Activated B cell treated with CpG ODN at 0.5 μM for 24 hours (primary cell): Measurements from ENCODE around the gene DPRX. TPM values are rescaled to one million over a fixed set of nuclear protein-coding genes. Genes with fewer than 3 reads are reported as not detected.

Experiments used
- ATAC-seq: fragments of 200-7000 bp; cut with Tn5 transposase; one replicate; pipeline ENCODE4 v1.10.0; 2021; ENCODE audit warnings: low read depth, mild to moderate bottlenecking, moderate library complexity
- CTCF ChIA-PET: fragments of 350-600 bp; sonication (Branson Sonifier 250); formaldehyde crosslinking; loops from one replicate; lab custom pipeline; 2021; ENCODE audit warnings: antibody characterized with exemption; lab: Charles Lee
- POLR2A ChIA-PET: fragments of 350-600 bp; sonication (Branson Sonifier 250); formaldehyde crosslinking; loops from one replicate; lab custom pipeline; 2021; ENCODE audit warnings: antibody characterized with exemption; lab: Charles Lee
- DNase-seq: peaks from one replicate; pipeline ENCODE4 v3.0.0; 2022
- H3K27ac Mint-ChIP-seq: one replicate; pipeline ENCODE4 v1.8.0; 2020; ENCODE audit warnings: mixed read lengths
- H3K27me3 Mint-ChIP-seq: one replicate; pipeline ENCODE4 v1.8.0; 2021; ENCODE audit warnings: mixed read lengths
- H3K36me3 Mint-ChIP-seq: one replicate; pipeline ENCODE4 v1.8.0; 2021; ENCODE audit warnings: low read depth, mixed read lengths
- H3K4me1 Mint-ChIP-seq: one replicate; pipeline ENCODE4 v1.8.0; 2021; ENCODE audit warnings: mixed read lengths
- H3K4me3 Mint-ChIP-seq: one replicate; pipeline ENCODE4 v1.8.0; 2020; ENCODE audit warnings: mild to moderate bottlenecking, mixed read lengths
- H3K9me3 Mint-ChIP-seq: one replicate; pipeline ENCODE4 v1.8.0; 2020; ENCODE audit warnings: mixed read lengths
- CTCF ChIP-seq: fragments of 200-600 bp; IDR thresholded peaks from one replicate; pipeline ENCODE4 v1.8.0; 2022; ENCODE audit warnings: antibody characterized with exemption, mild to moderate bottlenecking
- intact Hi-C: fragments of 100-400 bp; cut with micrococcal nuclease; formaldehyde crosslinking; loops from one replicate; pipeline ENCODE4 v1.15.1; 2024
- total RNA-seq: library from RNA; stranded (reverse); gene quantifications from 2 replicates; pipeline ENCODE4 v1.2.3, GENCODE V29; 2022

Gene DPRX
- total RNA-seq, 1 donor from 2014 or later: not detected

GRCh38 chr19:53652476-53652875, 20.7 kb downstream of the DPRX start:
- Mint-ChIP-seq H3K4me3 (no peak overlapping the region), H3K27ac (no peak overlapping the region), H3K27me3 (no peaks in the 10 kb centered on the region), H3K4me1 (no peaks in the 10 kb centered on the region), H3K36me3 (no peaks in the 10 kb centered on the region), H3K9me3 (peaks cover 6% of the 10 kb centered on the region)
- CTCF ChIA-PET: no interaction called here
- intact Hi-C loops: no loop called here
- no peak for TF ChIP-seq CTCF
- POLR2A ChIA-PET: no interaction called here
- DNase-seq (no peak), ATAC-seq (no peak)

- no peak for TF ChIP-seq CTCF
- ChIA-PET POLR2A (no interaction called here), CTCF (no interaction called here)
- Mint-ChIP-seq H3K36me3 (no peaks in the 10 kb centered on the region), H3K27ac (no peak overlapping the region), H3K27me3 (no peaks in the 10 kb centered on the region), H3K4me1 (no peaks in the 10 kb centered on the region), H3K9me3 (peaks cover 7% of the 10 kb centered on the region), H3K4me3 (no peak overlapping the region)
- intact Hi-C loops: no loop called here
- ATAC-seq (no peak), DNase-seq (no peak)
These were observed 23.4 kb downstream of the DPRX start for GRCh38 chr19:53655042-53655665.

- Mint-ChIP-seq H3K27me3 (no peaks in the 10 kb centered on the region), H3K9me3 (peaks cover 10% of the 10 kb centered on the region), H3K27ac (no peak overlapping the region), H3K4me1 (no peaks in the 10 kb centered on the region), H3K36me3 (no peaks in the 10 kb centered on the region), H3K4me3 (no peak overlapping the region)
- ChIA-PET POLR2A (no interaction called here), CTCF (no interaction called here)
- no peak for ATAC-seq
- no peak for TF ChIP-seq CTCF
- intact Hi-C loops: no loop called here
- DNase-seq: no peak
These were observed 25.5 kb downstream of the DPRX start for GRCh38 chr19:53657330-53657729.

GRCh38 chr19:53657778-53658177, 26.0 kb downstream of the DPRX start:
- CTCF ChIA-PET: no interaction called here
- Mint-ChIP-seq H3K4me1 (no peaks in the 10 kb centered on the region), H3K9me3 (peaks cover 10% of the 10 kb centered on the region), H3K27ac (no peak overlapping the region), H3K27me3 (no peaks in the 10 kb centered on the region), H3K4me3 (no peak overlapping the region), H3K36me3 (no peaks in the 10 kb centered on the region)
- no peak for TF ChIP-seq CTCF
- intact Hi-C loops: no loop called here
- ATAC-seq (no peak), DNase-seq (no peak)
- POLR2A ChIA-PET: no interaction called here

- H3K27me3 Mint-ChIP-seq: no peaks in the 10 kb centered on the region
- no peak for DNase-seq
- H3K4me3 Mint-ChIP-seq: no peak overlapping the region
- intact Hi-C loops: no loop called here
- no peaks in the 10 kb centered on the region for H3K4me1 Mint-ChIP-seq
- ChIA-PET CTCF (no interaction called here), POLR2A (no interaction called here)
- H3K9me3 Mint-ChIP-seq: peaks cover 10% of the 10 kb centered on the region
- H3K36me3 Mint-ChIP-seq: no peaks in the 10 kb centered on the region
- TF ChIP-seq CTCF: no peak
- ATAC-seq: no peak
- H3K27ac Mint-ChIP-seq: no peak overlapping the region
These were observed 27.5 kb downstream of the DPRX start for GRCh38 chr19:53659292-53659691.
